Common myeloid progenitor, CD34-positive (primary cell): ENCODE measurements around the gene ATOSB.

Source experiments
- CTCF ChIA-PET: fragments of 350-600 bp; sonication (Branson Sonifier 250); formaldehyde crosslinking; loops from one replicate; lab custom pipeline; 2021; ENCODE audit warnings: antibody characterized with exemption; lab: Charles Lee
- POLR2A ChIA-PET: fragments of 350-600 bp; sonication (Branson Sonifier 250); formaldehyde crosslinking; loops from one replicate; lab custom pipeline; 2021; ENCODE audit warnings: antibody characterized with exemption; lab: Charles Lee
- DNase-seq, 3 donors: peaks; one replicate each; pipeline versions ENCODE4 v3.0.0 to v3.0.0-alpha.2; 2013
- H3K27ac ChIP-seq, 2 experiments: 1 replicate in 1 of 2; 2 replicates in 1 of 2; pipeline ENCODE4 v1.7.0; 2013; ENCODE audit warnings: inconsistent platforms in 2 of 2, low read length in 2 of 2, mild to moderate bottlenecking in 2 of 2, low read depth in 1 of 2, moderate library complexity in 1 of 2; ENCODE audit not compliant: severe bottlenecking in 2 of 2, insufficient read depth in 1 of 2, poor library complexity in 1 of 2
- H3K27me3 ChIP-seq, 5 experiments: replicated peaks in 2 of 5; 1 replicate in 3 of 5; 2 replicates in 2 of 5; pipeline versions ENCODE4 v1.6.1 to v1.7.0; 2013; ENCODE audit warnings: low read length in 4 of 5, mild to moderate bottlenecking in 2 of 5, moderate library complexity in 2 of 5, inconsistent platforms in 1 of 5; ENCODE audit not compliant: insufficient read depth in 5 of 5, control insufficient read depth in 4 of 5
- H3K36me3 ChIP-seq, 4 experiments: 1 replicate in 2 of 4; 2 replicates in 2 of 4; pipeline versions ENCODE4 v1.6.1 to v1.7.0; 2013; ENCODE audit warnings: low read length in 3 of 4, control low read depth in 1 of 4, mild to moderate bottlenecking in 1 of 4; ENCODE audit not compliant: control insufficient read depth in 4 of 4, insufficient read depth in 4 of 4
- H3K4me1 ChIP-seq, 4 experiments: 1 replicate in 3 of 4; 2 replicates in 1 of 4; pipeline versions ENCODE4 v1.6.1 to v1.7.1; 2013; ENCODE audit warnings: low read length in 3 of 4, mild to moderate bottlenecking in 3 of 4, control low read depth in 1 of 4, inconsistent platforms in 1 of 4, moderate library complexity in 1 of 4; ENCODE audit not compliant: control insufficient read depth in 4 of 4, insufficient read depth in 4 of 4; ENCODE audit errors: control extremely low read depth in 1 of 4
- H3K4me3 ChIP-seq, 7 experiments: 1 replicate in 4 of 7; 2 replicates in 3 of 7; pipeline versions ENCODE4 v1.5.1 to v1.7.0; 2013; ENCODE audit warnings: mild to moderate bottlenecking in 7 of 7, low read length in 6 of 7, moderate library complexity in 6 of 7, inconsistent platforms in 2 of 7, low read depth in 2 of 7, control low read depth in 1 of 7; ENCODE audit not compliant: insufficient read depth in 4 of 7, control insufficient read depth in 1 of 7; ENCODE audit errors: extremely low read depth in 1 of 7
- H3K9me3 ChIP-seq, 5 experiments: 1 replicate in 4 of 5; 2 replicates in 1 of 5; pipeline versions ENCODE4 v1.6.1 to v1.7.1; 2013; ENCODE audit warnings: low read length in 4 of 5, mild to moderate bottlenecking in 2 of 5, inconsistent platforms in 1 of 5, low read depth in 1 of 5, moderate library complexity in 1 of 5; ENCODE audit not compliant: control insufficient read depth in 4 of 5, insufficient read depth in 2 of 5; ENCODE audit errors: control extremely low read depth in 1 of 5
- WGBS: methylation state at CpG from one replicate; pipeline ENCODE4 v1.1.5; 2013; ENCODE audit not compliant: insufficient coverage; 5-methylcytosine and 5-hydroxymethylcytosine counted together

The ATOSB gene

DNA sequence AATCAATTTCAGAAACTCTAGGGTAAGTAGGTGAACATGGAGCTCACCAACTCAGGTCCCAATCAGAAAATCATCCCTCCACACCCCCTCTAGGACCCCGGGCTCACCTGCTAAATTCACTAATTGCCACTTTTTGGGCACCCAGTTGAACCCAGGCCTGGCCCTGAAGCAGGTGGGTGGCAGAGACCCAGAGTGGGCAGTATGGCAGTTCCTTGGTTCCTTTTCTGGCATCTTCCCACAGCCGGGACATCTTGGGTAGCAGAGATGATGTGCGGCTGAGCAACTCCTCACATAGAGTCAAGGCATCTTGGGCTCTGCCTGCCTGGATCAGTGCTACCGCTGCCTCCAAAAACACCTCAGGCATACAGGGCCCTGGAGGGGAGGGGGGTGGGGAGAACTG, 40.3 kb downstream of the ATOSB start:
- no peaks in the 10 kb centered on the region for H3K27me3 ChIP-seq
- H3K9me3 ChIP-seq = no peaks in the 10 kb centered on the region
- H3K36me3 ChIP-seq = peaks cover 7 to 58% (median 24%) of the 10 kb centered on the region in 4 experiments
- CTCF ChIA-PET = interaction anchor here (9.3 kb wide), 1 partner anchor 18 kb away, joined by 87 read pairs; no protein-coding TSS in a partner anchor
- peaks cover 16 to 36% (median 33%) of the 10 kb centered on the region in 4 experiments for H3K4me1 ChIP-seq
- no peak overlapping the region for H3K4me3 ChIP-seq
- POLR2A ChIA-PET = no interaction called here
- no peak for DNase-seq
- WGBS = no CpG with 5 or more reads among the region's 4 CpGs
- no peak overlapping the region for H3K27ac ChIP-seq

DNA sequence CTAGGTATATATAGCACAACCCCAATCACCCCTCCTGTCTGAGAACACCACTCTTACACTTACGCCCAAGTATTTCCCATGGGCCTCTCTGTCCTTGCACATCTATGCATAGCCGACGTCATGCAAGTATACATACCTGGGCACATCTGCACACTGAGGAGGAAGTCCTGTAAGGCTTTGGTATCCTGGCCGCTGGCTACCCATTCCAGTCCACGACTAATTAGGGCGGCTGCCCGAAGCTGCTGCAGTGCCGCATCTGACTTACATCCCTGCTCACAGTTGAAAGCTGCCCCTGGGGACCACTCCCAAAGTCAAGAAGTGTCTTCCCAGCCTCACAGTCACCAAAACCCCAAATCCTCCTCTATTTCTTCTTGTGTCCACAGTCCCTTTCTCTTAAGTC, 40.9 kb downstream of the ATOSB start:
- Histone ChIP-seq H3K4me3 (no peak overlapping the region), H3K27ac (no peak overlapping the region), H3K4me1 (peaks cover 21 to 40% (median 37%) of the 10 kb centered on the region in 4 experiments), H3K9me3 (no peaks in the 10 kb centered on the region), H3K27me3 (no peaks in the 10 kb centered on the region), H3K36me3 (peaks cover 7 to 62% (median 24%) of the 10 kb centered on the region in 4 experiments)
- CTCF ChIA-PET = interaction anchor here (9.3 kb wide), 1 partner anchor 18 kb away, joined by 87 read pairs; no protein-coding TSS in a partner anchor
- 100% methylated on average over 8 of the region's 8 CpGs for WGBS
- POLR2A ChIA-PET = no interaction called here
- no peak for DNase-seq

DNA sequence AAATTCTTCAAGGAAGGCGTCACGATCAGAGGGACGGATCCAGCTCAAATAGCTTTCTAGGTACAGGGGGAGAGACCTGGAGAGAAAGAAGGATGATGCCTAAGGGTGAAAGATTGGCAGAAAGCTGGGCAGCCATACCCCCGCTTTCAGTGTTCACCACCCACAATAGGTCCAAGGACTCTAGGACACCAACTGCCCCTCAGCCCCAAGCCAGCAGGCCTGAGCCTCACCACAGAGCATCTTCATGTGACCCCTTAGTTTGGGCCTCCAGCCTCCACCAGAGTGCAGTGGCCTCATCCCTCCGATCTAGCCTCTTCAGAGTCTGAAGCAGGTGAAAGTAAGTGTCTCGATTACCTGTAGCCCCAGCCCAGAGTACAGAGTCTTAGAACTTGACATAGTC, 41.5 kb downstream of the ATOSB start:
- no peak overlapping the region for H3K27ac ChIP-seq
- no peaks in the 10 kb centered on the region for H3K9me3 ChIP-seq
- peaks cover 22 to 42% (median 39%) of the 10 kb centered on the region in 4 experiments for H3K4me1 ChIP-seq
- WGBS = 98% methylated on average over 6 of the region's 6 CpGs
- H3K36me3 ChIP-seq = peaks cover 7 to 65% (median 24%) of the 10 kb centered on the region in 4 experiments
- ChIA-PET CTCF (no interaction called here), POLR2A (no interaction called here)
- H3K27me3 ChIP-seq = no peaks in the 10 kb centered on the region
- no peak overlapping the region for H3K4me3 ChIP-seq
- DNase-seq = no peak

DNA sequence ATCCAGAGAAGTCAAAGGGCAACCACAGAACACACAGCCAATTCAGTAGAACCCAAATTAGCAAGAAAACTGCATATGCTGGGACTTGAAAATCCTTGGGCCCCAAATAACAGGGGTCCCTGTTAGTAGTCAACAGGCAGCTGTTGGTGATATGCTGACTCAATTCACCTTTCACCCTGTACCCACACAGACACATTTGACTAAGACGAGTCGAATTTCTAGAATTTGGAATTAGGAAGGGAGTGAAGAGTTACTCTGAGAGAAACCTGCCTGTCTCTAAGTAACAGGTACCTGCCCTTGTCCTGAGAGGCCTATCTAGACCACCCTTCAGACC, 42.4 kb downstream of the ATOSB start:
- H3K9me3 ChIP-seq = no peaks in the 10 kb centered on the region
- peaks cover 9 to 71% (median 25%) of the 10 kb centered on the region in 4 experiments for H3K36me3 ChIP-seq
- DNase-seq = no peak
- no CpG with 5 or more reads among the region's 2 CpGs for WGBS
- H3K27me3 ChIP-seq = no peaks in the 10 kb centered on the region
- ChIA-PET POLR2A (no interaction called here), CTCF (no interaction called here)
- H3K4me3 ChIP-seq = peak overlapping the region in 4 of 7 experiments; percentile 83 to 97 (median 91)
- H3K27ac ChIP-seq = peak overlapping the region; percentile 98 to 99
- peaks cover 20 to 41% (median 30%) of the 10 kb centered on the region in 4 experiments for H3K4me1 ChIP-seq

DNA sequence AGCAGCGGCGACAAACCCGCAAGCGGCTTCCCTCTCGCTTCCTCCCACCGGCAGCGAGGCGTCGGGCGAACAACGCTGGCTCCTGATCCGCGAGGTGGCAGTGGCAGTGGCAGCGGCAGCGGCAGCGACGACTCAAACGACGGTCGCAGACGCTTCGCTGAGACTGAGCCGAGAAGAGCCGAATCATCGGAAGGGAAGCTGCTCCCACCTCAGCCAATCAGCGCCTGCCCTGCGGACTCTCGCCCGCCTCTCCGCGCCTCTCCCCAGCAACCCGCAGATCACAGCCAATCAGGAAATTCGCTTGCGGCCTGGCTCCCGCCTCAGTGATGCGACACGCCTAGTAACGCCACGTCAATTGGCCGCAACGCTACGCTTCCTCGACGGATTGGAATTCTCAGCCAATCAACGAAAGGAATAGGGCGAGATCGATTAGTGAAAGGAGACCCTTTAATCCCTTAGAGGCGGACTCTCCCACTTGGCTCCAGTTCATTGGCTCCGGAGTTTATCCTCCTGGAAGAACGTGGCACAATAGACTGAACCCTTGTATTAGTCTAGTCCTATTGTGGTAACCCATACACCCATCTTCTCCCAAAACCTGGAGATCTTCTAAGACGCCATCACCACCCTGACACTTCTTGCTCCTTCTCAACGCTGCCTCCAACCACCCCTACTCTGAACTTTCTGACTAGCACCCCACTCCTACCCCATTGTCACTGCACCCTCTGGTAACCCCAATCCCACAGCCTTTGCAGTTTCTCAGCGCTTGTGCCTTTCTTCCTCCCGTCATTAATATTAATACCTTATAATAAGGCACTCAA, 43.0 kb downstream of the ATOSB start, which contains the start of gene VCP:
TSS of gene VCP (minus strand) at position 165 of the 818 bp plus-strand sequence. CDS start 272 bp downstream, outside the sequence.
- Histone ChIP-seq H3K36me3 (peaks cover 11 to 73% (median 31%) of the 10 kb centered on the region in 4 experiments), H3K4me1 (peaks cover 20 to 38% (median 25%) of the 10 kb centered on the region in 4 experiments), H3K27ac (peak within 1 kb of the TSS; percentile 98 to 99), H3K4me3 (peak within 1 kb of the TSS; percentile 83 to 98 (median 92)), H3K27me3 (no peaks in the 10 kb centered on the region), H3K9me3 (no peaks in the 10 kb centered on the region)
- WGBS = 2% methylated on average over 45 of the region's 54 CpGs
- POLR2A ChIA-PET = interaction anchor here (0.8 to 2.5 kb wide), 10 partner anchors 8 to 655 kb away, joined by 3 to 10 read pairs (median 4); partner anchors contain the start of genes FANCG and STOML2
- DNase-seq = peak; percentile 98 to 99 (median 99)
- CTCF ChIA-PET = interaction anchor here (1.0 to 4.1 kb wide), 7 partner anchors 8 to 43 kb away, joined by 3 to 27 read pairs (median 7); partner anchors contain the start of genes ATOSB, FANCG and PIGO

DNA sequence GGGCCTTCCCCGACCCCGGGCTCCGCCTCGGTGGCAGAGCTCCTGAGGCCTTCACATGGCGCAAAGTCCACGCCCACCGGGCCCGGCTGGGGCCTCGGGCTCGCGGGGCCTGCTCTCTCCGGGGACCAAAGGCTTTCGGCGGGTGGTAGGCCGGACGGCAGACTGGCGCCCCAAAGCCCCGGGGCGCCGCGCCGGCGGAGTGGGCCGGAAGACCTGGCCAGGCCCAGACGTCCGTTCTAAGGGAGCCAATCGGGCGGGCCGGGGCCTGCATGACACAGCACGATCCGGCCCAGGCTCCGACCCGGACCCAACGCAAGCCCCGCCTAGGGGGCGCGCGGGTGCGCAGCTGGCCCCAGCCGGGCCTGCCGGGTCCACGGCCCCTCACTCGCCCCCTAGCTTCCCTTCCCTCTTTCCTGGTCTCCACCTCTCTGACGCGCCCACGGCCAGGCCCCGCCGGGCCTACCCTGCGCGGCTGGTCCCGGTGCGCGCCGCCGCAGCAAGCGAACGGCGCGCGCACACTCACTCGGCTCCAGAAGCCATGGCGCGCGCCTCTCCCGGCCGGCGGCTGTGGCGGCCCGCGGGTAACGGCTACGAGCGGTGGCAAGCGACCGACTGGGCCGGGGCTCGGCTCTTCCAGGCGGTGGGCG, 43.7 kb downstream of the ATOSB start:
- Histone ChIP-seq H3K9me3 (no peaks in the 10 kb centered on the region), H3K36me3 (peaks cover 14 to 73% (median 37%) of the 10 kb centered on the region in 4 experiments), H3K27ac (peak overlapping the region; percentile 98 to 99), H3K4me3 (peak overlapping the region; percentile 83 to 98 (median 92)), H3K4me1 (peaks cover 20 to 38% (median 25%) of the 10 kb centered on the region in 4 experiments), H3K27me3 (no peaks in the 10 kb centered on the region)
- DNase-seq = peak; percentile 93 to 96 (median 95)
- WGBS = 0% methylated on average over 50 of the region's 79 CpGs
- ChIA-PET CTCF (interaction anchor here (1.0 to 4.1 kb wide), 9 partner anchors 9 to 44 kb away, joined by 3 to 27 read pairs (median 6); partner anchors contain the start of genes ATOSB, FANCG and PIGO), POLR2A (interaction anchor here (0.8 to 2.5 kb wide), 12 partner anchors 9 to 656 kb away, joined by 3 to 10 read pairs (median 4); partner anchors contain the start of genes FANCG and STOML2)
